ENCODE data around the gene TNNT2. TPM values are rescaled to one million over a fixed set of nuclear protein-coding genes. Genes with fewer than 3 reads are reported as not detected.

The TNNT2 gene
- total and polyA plus RNA-seq, 7 donors, result 0.52 to 26.6 (median 5.7) TPM

DNA sequence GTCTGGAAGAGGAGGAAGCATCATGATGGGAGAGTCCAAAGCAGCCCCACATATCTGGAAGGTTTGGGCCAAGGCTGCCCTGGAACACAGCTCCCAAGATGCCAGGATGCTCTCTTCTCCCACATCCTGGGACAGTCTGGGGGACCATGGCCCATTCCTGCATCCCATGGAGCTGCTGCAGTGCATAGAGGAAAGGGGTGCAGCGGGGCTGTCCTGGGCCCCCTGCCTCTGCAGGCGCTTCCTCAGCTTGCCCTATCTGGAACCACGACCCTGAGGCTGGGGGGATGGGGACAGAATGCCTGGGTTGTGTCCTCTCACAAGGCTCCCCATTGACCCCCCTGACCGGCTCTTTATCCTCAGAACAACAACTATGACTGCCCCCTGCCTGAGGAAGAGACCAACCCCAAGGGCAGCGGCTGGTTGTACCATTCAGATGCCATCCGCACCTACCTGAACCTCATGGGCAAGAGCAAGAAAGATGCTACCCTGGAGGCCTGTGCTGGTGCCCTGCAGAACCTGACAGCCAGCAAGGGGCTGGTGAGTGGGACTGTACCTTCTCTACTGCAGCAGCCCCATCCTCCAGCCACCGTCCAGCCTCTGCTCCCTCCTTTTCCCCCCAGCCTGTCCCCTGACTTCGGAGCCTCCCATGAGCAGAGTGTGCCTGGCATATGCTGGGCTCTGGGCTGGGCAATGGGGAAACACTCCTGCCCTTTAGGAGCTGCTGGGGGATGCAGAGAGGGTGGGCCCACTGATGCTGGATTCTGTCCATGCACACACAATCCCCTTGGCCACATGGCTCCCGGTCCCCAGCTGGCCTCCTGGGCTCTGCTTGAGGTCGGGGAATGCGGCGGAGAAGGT lies 54.6 kb downstream of the TNNT2 start:
- WGBS, 3 donors, result 92 to 93% (median 93%) methylated on average over 12 of the region's 12 CpGs
- DNase-seq, result no peak
- intact Hi-C loops (cut with DNase I), result no loop called here

GRCh38 chr1:201321826-201322390 lies 55.6 kb downstream of the TNNT2 start:
- H3K4me3 ChIP-seq, result no peak overlapping the region
- no peaks in the 10 kb centered on the region for H3K4me1 ChIP-seq
- 85 to 93% (median 90%) methylated on average over 15 of the region's 15 CpGs for WGBS, 3 donors
- H3K27ac ChIP-seq, result no peak overlapping the region
- no peaks in the 10 kb centered on the region for H3K9me3 ChIP-seq
- H3K27me3 ChIP-seq (ENCODE audit: insufficient read depth in 3 of 3, low read length in 2 of 3), result no peaks in the 10 kb centered on the region
- no peak for DNase-seq
- TF ChIP-seq, protein P1, sequence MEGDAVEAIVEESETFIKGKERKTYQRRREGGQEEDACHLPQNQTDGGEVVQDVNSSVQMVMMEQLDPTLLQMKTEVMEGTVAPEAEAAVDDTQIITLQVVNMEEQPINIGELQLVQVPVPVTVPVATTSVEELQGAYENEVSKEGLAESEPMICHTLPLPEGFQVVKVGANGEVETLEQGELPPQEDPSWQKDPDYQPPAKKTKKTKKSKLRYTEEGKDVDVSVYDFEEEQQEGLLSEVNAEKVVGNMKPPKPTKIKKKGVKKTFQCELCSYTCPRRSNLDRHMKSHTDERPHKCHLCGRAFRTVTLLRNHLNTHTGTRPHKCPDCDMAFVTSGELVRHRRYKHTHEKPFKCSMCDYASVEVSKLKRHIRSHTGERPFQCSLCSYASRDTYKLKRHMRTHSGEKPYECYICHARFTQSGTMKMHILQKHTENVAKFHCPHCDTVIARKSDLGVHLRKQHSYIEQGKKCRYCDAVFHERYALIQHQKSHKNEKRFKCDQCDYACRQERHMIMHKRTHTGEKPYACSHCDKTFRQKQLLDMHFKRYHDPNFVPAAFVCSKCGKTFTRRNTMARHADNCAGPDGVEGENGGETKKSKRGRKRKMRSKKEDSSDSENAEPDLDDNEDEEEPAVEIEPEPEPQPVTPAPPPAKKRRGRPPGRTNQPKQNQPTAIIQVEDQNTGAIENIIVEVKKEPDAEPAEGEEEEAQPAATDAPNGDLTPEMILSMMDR (IDR thresholded peaks at IDR 0.05), result no peak
- intact Hi-C loops (cut with DNase I), result no loop called here
- no peak for ATAC-seq
- H3K36me3 ChIP-seq (ENCODE audit: insufficient read depth in 1 of 2, low read depth in 1 of 2), result no peaks in the 10 kb centered on the region

More for the DNA sequence above, 54.6 kb downstream of the TNNT2 start:
- no peaks in the 10 kb centered on the region for H3K36me3 ChIP-seq (ENCODE audit: insufficient read depth in 1 of 2, low read depth in 1 of 2)
- TF ChIP-seq, protein P1 (IDR thresholded peaks at IDR 0.05), result no peak
- no peak for ATAC-seq
- H3K4me1 ChIP-seq, result no peaks in the 10 kb centered on the region
- H3K4me3 ChIP-seq, result no peak overlapping the region
- H3K27me3 ChIP-seq (ENCODE audit: insufficient read depth in 3 of 3, low read length in 2 of 3), result no peaks in the 10 kb centered on the region
- no peak overlapping the region for H3K27ac ChIP-seq
- no peaks in the 10 kb centered on the region for H3K9me3 ChIP-seq

DNA sequence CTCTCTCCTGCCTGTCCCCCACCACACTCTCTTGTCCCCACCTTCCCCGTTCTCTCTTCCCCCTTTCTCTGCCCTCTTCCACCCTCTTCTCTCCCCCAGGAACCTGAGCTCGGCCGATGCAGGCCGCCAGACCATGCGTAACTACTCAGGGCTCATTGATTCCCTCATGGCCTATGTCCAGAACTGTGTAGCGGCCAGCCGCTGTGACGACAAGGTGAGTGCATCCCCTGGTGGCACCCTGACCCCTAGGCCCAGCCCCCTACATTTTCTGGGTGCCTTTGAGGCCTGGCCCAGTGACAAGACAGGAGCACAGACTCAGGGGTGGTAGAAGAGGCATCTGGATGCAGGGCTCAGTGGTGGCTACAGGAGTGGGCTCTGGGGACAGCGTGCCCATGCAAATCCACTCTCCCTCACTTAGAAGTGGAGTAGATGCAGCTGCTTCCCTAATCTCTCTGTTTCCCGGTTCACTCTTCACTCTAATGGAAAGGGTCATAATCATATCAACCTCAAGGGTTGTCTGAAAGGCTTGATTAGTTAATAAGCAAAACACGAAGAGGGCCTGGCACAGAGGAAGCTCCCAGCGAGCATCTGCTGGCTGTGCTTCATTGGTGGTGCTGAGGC lies 57.2 kb downstream of the TNNT2 start:
- Histone ChIP-seq H3K27ac (no peak overlapping the region), H3K4me1 (no peaks in the 10 kb centered on the region), H3K4me3 (no peak overlapping the region), H3K9me3 (no peaks in the 10 kb centered on the region), H3K27me3 (ENCODE audit: insufficient read depth in 3 of 3, low read length in 2 of 3) (no peaks in the 10 kb centered on the region), H3K36me3 (ENCODE audit: insufficient read depth in 1 of 2, low read depth in 1 of 2) (no peaks in the 10 kb centered on the region)
- DNase-seq (no peak), ATAC-seq (no peak)
- intact Hi-C loops (cut with DNase I), result no loop called here
- TF ChIP-seq, protein P1 (IDR thresholded peaks at IDR 0.05), result no peak
- 50 to 69% (median 64%) methylated on average over 12 of the region's 12 CpGs for WGBS, 3 donors

DNA sequence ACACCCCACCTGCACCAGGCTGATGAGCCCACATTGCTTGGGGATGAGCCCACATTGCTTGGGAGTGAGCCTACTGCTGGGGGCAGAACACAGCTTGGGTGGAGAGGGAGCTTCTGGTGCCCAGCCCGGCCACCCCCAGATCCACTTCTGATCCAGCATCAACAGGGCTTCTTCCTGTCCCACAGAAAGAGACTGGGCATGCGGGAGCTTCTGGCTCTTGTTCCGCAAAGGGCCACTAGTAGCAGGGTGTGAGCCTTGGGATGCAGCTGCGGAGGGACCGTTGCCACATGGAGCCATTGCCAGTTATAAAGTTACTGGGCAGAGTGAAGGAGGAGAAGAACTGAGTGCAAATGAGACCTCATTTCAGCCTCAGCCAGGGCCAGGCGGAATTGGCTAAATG lies 57.8 kb downstream of the TNNT2 start:
- TF ChIP-seq, protein P1 (IDR thresholded peaks at IDR 0.05), result no peak
- Histone ChIP-seq H3K4me3 (no peak overlapping the region), H3K9me3 (no peaks in the 10 kb centered on the region), H3K4me1 (no peaks in the 10 kb centered on the region), H3K27me3 (ENCODE audit: insufficient read depth in 3 of 3, low read length in 2 of 3) (peaks cover 0 to under 1% (median 0%) of the 10 kb centered on the region in 3 donors), H3K36me3 (ENCODE audit: insufficient read depth in 1 of 2, low read depth in 1 of 2) (no peaks in the 10 kb centered on the region), H3K27ac (no peak overlapping the region)
- ATAC-seq (no peak), DNase-seq (no peak)
- intact Hi-C loops (cut with DNase I), result no loop called here
- 38 to 64% (median 42%) methylated on average over 6 of the region's 6 CpGs for WGBS, 3 donors
